PC-3 (cell line): ENCODE results near the gene GPR132. TPM values are rescaled to one million over a fixed set of nuclear protein-coding genes. Genes with fewer than 3 reads are reported as not detected.

Experiments
- ATAC-seq: fragments of 200-7000 bp; cut with Tn5 transposase; 2 replicates; pipeline ENCODE4 v1.9.1; 2020; ENCODE audit warnings: mild to moderate bottlenecking, moderate library complexity
- BruUV-seq: library from RNA; stranded (reverse); fragments of 400-500 nt; replicated peaks from 2 replicates; lab custom pipeline; 2021; lab: Mats Ljungman, UMichigan
- CTCF ChIA-PET: fragments of 300-600 bp; sonication (Branson Sonifier 250); formaldehyde crosslinking; loops from one replicate; lab custom pipeline; 2022; ENCODE audit warnings: antibody characterized with exemption; lab: Charles Lee
- POLR2A ChIA-PET: fragments of 300-600 bp; sonication (Branson Sonifier 250); formaldehyde crosslinking; loops from one replicate; lab custom pipeline; 2022; ENCODE audit warnings: antibody characterized with exemption; ENCODE audit not compliant: unreplicated experiment; lab: Charles Lee
- DNase-seq: peaks from one replicate; pipeline ENCODE4 v3.0.0-alpha.2; 2015
- H2AFZ ChIP-seq: fragments of 300-600 bp; sonication (generic); 2 replicates; pipeline ENCODE4 v1.6.0; 2016; ENCODE audit warnings: antibody characterized with exemption, low read length
- H3F3A ChIP-seq: fragments of 300-600 bp; sonication (generic); one replicate; pipeline ENCODE4 v1.6.0; 2017; ENCODE audit warnings: antibody characterized with exemption, low read length, control low read depth, mild to moderate bottlenecking; ENCODE audit not compliant: unreplicated experiment
- H3K27ac ChIP-seq: fragments of 300-600 bp; sonication (generic); 2 replicates; pipeline ENCODE4 v1.5.1; 2016; ENCODE audit warnings: mild to moderate bottlenecking, low read length
- H3K27me3 ChIP-seq: fragments of 300-600 bp; sonication (generic); 2 replicates; pipeline ENCODE4 v1.6.1; 2016; ENCODE audit warnings: low read length, mixed read lengths
- H3K36me3 ChIP-seq: fragments of 300-600 bp; sonication (generic); 2 replicates; pipeline ENCODE4 v1.6.1; 2016; ENCODE audit warnings: low read depth, mixed run types, low read length, mixed read lengths
- H3K4me1 ChIP-seq: fragments of 300-600 bp; sonication (generic); 2 replicates; pipeline ENCODE4 v1.5.1; 2016; ENCODE audit warnings: low read length; ENCODE audit not compliant: insufficient read depth
- H3K4me2 ChIP-seq: fragments of 300-600 bp; sonication (generic); 2 replicates; pipeline ENCODE4 v1.6.0; 2016; ENCODE audit warnings: low read length
- H3K4me3 ChIP-seq: fragments of 300-600 bp; sonication (generic); 2 replicates; pipeline ENCODE4 v1.5.1; 2016; ENCODE audit warnings: mild to moderate bottlenecking, low read length, mixed read lengths
- H3K79me2 ChIP-seq: fragments of 300-600 bp; sonication (generic); 2 replicates; pipeline ENCODE4 v1.6.1; 2017; ENCODE audit warnings: low read length, mixed read lengths
- H3K9ac ChIP-seq: fragments of 300-600 bp; sonication (generic); 2 replicates; pipeline ENCODE4 v1.6.0; 2016; ENCODE audit warnings: mild to moderate bottlenecking, low read length
- H3K9me2 ChIP-seq: fragments of 300-600 bp; sonication (generic); replicated peaks from 2 replicates; pipeline ENCODE4 v1.6.1; 2016; ENCODE audit warnings: mixed run types, low read length, mixed read lengths
- H3K9me3 ChIP-seq: fragments of 300-600 bp; sonication (generic); 2 replicates; pipeline ENCODE4 v1.6.1; 2016; ENCODE audit warnings: low read length, mixed read lengths
- H4K20me1 ChIP-seq: fragments of 300-600 bp; sonication (generic); 2 replicates; pipeline ENCODE4 v1.6.1; 2016; ENCODE audit warnings: low read length, mixed read lengths
- EZH2 ChIP-seq: fragments of 300-600 bp; sonication (generic); IDR thresholded peaks from one replicate; pipeline ENCODE4 v1.6.1; 2017; ENCODE audit warnings: antibody characterized with exemption, mild to moderate bottlenecking, low read length; ENCODE audit not compliant: unreplicated experiment
- EZH2phosphoT487 ChIP-seq: fragments of 300-600 bp; sonication (generic); IDR thresholded peaks from 2 replicates; pipeline ENCODE4 v1.6.1; 2018; ENCODE audit warnings: mild to moderate bottlenecking, antibody characterized with exemption, low read length, borderline replicate concordance
- intact Hi-C: fragments of 100-400 bp; cut with micrococcal nuclease; formaldehyde crosslinking; loops from 2 replicates; pipeline ENCODE4 v1.9.0; 2023
- total RNA-seq: library from RNA; depleted of rRNA; stranded (reverse); fragments of >200 nt; gene quantifications from 2 replicates; pipeline ENCODE4 v1.2.3, GENCODE V29; 2014
- TF ChIP-seq, protein P1 (sequence below): fragments of 300-600 bp; sonication (generic); conservative IDR thresholded peaks from 2 replicates; pipeline ENCODE4 v1.5.1; 2017; ENCODE audit warnings: antibody characterized with exemption, low read depth, mild to moderate bottlenecking, low read length

Gene GPR132
- total RNA-seq, 1 experiment from 2014 or later, result 0.04 TPM

DNA sequence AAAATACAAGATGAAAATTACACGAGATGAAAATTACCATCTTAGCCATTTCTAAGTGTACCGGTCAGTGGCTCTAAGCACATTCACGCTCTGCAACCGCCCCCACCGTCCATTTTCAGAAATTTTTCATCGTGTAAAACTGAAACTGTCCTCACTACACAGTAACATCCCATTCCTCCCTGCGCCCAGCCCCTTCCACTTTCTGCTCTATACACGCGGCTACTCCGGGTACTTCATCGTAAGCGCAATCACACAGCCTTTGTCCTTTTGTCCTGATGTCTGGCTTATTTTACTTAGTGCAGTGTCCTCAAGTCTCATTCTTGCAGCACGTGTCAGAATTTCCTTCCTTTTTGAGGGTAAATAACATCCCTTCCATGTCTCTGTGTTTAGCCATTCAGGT, 3.6 kb upstream of the GPR132 start:
- BruUV-seq, result no TSS peak
- Histone ChIP-seq H3K9me3 (no peaks in the 10 kb centered on the region), H3K9ac (no peak overlapping the region), H3K9me2 (no peaks in the 10 kb centered on the region), H2AFZ (no peak overlapping the region), H3K27ac (no peak overlapping the region), H3K4me2 (no peak overlapping the region), H3K4me3 (no peak overlapping the region), H4K20me1 (no peaks in the 10 kb centered on the region), H3K27me3 (no peaks in the 10 kb centered on the region), H3F3A (no peaks in the 10 kb centered on the region), H3K36me3 (no peaks in the 10 kb centered on the region), H3K79me2 (no peaks in the 10 kb centered on the region), H3K4me1 (peaks cover 20% of the 10 kb centered on the region)
- DNase-seq, result no peak
- intact Hi-C loops, result no loop called here
- ATAC-seq, result no peak
- TF ChIP-seq, protein P1, sequence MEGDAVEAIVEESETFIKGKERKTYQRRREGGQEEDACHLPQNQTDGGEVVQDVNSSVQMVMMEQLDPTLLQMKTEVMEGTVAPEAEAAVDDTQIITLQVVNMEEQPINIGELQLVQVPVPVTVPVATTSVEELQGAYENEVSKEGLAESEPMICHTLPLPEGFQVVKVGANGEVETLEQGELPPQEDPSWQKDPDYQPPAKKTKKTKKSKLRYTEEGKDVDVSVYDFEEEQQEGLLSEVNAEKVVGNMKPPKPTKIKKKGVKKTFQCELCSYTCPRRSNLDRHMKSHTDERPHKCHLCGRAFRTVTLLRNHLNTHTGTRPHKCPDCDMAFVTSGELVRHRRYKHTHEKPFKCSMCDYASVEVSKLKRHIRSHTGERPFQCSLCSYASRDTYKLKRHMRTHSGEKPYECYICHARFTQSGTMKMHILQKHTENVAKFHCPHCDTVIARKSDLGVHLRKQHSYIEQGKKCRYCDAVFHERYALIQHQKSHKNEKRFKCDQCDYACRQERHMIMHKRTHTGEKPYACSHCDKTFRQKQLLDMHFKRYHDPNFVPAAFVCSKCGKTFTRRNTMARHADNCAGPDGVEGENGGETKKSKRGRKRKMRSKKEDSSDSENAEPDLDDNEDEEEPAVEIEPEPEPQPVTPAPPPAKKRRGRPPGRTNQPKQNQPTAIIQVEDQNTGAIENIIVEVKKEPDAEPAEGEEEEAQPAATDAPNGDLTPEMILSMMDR, result no peak
- TF ChIP-seq EZH2phosphoT487, result no peak
- TF ChIP-seq EZH2, result no peak
- ChIA-PET POLR2A (no interaction called here), CTCF (no interaction called here)

DNA sequence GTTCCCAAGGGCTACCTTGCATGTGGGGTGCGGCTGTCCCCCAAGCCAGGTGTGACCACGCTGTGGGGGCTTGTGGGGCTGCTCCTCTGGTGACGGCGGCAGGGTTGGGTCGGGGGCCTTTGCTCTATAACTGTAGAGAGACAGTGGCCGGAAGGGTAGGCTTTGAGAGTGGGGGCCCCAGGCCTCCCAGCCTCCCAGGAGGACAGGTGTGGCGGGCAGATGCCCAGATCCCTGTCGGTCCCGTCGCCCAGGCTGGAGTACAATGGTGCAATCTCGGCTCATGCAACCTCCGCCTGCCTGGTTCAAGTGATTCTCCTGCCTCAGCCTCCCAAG, 2.7 kb upstream of the GPR132 start:
- H2AFZ ChIP-seq, result no peak overlapping the region
- ATAC-seq, result no peak
- H3K4me2 ChIP-seq, result no peak overlapping the region
- no peaks in the 10 kb centered on the region for H3K9me2 ChIP-seq
- H3K36me3 ChIP-seq, result no peaks in the 10 kb centered on the region
- no TSS peak for BruUV-seq
- H3K4me1 ChIP-seq, result peaks cover 20% of the 10 kb centered on the region
- H3K27ac ChIP-seq, result no peak overlapping the region
- intact Hi-C loops, result no loop called here
- ChIA-PET POLR2A (no interaction called here), CTCF (no interaction called here)
- TF ChIP-seq, protein P1, result no peak
- TF ChIP-seq EZH2phosphoT487 (no peak), EZH2 (no peak)
- H4K20me1 ChIP-seq, result no peaks in the 10 kb centered on the region
- no peaks in the 10 kb centered on the region for H3F3A ChIP-seq
- DNase-seq, result no peak
- no peaks in the 10 kb centered on the region for H3K27me3 ChIP-seq
- no peak overlapping the region for H3K9ac ChIP-seq
- no peaks in the 10 kb centered on the region for H3K79me2 ChIP-seq
- H3K9me3 ChIP-seq, result no peaks in the 10 kb centered on the region
- H3K4me3 ChIP-seq, result no peak overlapping the region

DNA sequence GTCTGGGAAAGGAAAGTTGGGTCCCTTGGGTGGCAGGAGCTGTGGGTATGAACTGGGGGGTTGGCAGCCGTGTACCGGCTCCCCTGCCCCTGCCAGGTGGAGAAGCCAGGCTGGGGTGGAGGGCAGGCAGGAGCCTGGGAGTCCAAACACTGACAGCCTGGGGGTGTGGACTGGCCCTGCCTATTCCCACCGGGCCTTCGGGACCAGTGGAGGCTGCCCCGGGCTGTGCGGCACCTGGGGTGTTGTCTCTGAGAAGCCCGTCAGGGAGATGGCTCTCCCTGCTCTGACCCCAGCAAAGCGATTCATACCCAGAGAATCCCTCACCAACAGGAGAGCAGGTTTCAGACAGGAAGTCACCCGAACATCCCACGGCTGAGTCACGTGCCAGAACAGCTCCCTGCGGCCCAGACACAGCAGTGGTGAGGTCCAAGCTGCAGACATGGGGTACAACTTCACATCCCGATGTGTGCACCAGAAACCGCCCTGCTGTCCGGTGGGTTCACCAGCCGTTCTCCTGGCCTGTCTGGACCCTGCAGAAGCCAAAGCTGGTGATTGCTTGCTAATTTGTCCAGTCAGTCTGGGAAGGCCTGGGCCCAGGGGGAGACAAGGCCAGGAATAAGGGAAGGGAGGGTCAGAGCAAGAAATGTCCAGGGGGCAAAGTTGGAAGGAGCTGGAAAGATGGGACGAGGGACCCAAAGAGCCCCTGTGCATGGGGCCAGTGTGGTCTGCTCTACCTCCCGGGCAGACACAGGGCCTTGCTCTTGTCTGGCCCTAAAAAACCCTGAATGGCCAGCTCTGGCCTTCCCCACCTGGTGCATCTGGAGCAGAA, 2.1 kb upstream of the GPR132 start:
- H3K9ac ChIP-seq, result no peak overlapping the region
- intact Hi-C loops, result no loop called here
- CTCF ChIA-PET, result no interaction called here

More for the DNA sequence above, 2.1 kb upstream of the GPR132 start:
- Histone ChIP-seq H3K27me3 (no peaks in the 10 kb centered on the region), H4K20me1 (no peaks in the 10 kb centered on the region), H3K36me3 (no peaks in the 10 kb centered on the region), H3K79me2 (no peaks in the 10 kb centered on the region), H3K9me2 (no peaks in the 10 kb centered on the region), H3F3A (no peaks in the 10 kb centered on the region), H3K4me3 (no peak overlapping the region), H3K27ac (no peak overlapping the region), H3K9me3 (no peaks in the 10 kb centered on the region), H2AFZ (no peak overlapping the region), H3K4me1 (peaks cover 20% of the 10 kb centered on the region), H3K4me2 (no peak overlapping the region)
- TF ChIP-seq, protein P1, result no peak
- TF ChIP-seq EZH2phosphoT487 (no peak), EZH2 (no peak)
- POLR2A ChIA-PET, result no interaction called here
- peak; percentile 30 for DNase-seq
- ATAC-seq, result peak; percentile 33; the same call in 1 of the 2 replicates
- BruUV-seq, result no TSS peak
